ENCODE results near the gene PPFIA4.

GRCh38 chr1:203088441-203088840 lies 62.1 kb downstream of the PPFIA4 start:
- no peak for TF ChIP-seq CTCF (IDR thresholded peaks at IDR 0.05)
- no peak for TF ChIP-seq USF2 (CRISPR knock-in tag; IDR thresholded peaks at IDR 0.05)
- no peak for TF ChIP-seq CBFB (CRISPR knock-in tag; IDR thresholded peaks at IDR 0.05; ENCODE audit: low read depth)
- no peak for TF ChIP-seq ZNF281 (CRISPR knock-in tag; IDR thresholded peaks at IDR 0.05)
- TF ChIP-seq TEAD4 (CRISPR knock-in tag; IDR thresholded peaks at IDR 0.05) = no peak
- no peak for TF ChIP-seq JUN (CRISPR knock-in tag; IDR thresholded peaks at IDR 0.05)
- TF ChIP-seq ATF2 (CRISPR knock-in tag; IDR thresholded peaks at IDR 0.05; ENCODE audit: borderline replicate concordance, low read depth) = no peak
- no peak for TF ChIP-seq ZMAT4 (CRISPR knock-in tag; IDR thresholded peaks at IDR 0.05)
- TF ChIP-seq FOXK1 (CRISPR knock-in tag; IDR thresholded peaks at IDR 0.05) = no peak
- TF ChIP-seq ZNF138 (CRISPR knock-in tag; conservative IDR thresholded peaks at IDR 0.05) = no peak
- no peak for TF ChIP-seq IRF2 (CRISPR knock-in tag; IDR thresholded peaks at IDR 0.05; ENCODE audit: borderline replicate concordance, low read depth)
- TF ChIP-seq NFYB (CRISPR knock-in tag; conservative IDR thresholded peaks at IDR 0.05; ENCODE audit: low read depth) = no peak
